AG10803 (cell line): ENCODE measurements around the gene LLGL2.
A peak's percentile ranks its signal among the peaks of the same experiment; 100 is the strongest.

Experiments
- DNase-seq: peaks from one replicate; pipeline ENCODE4 v3.0.0; 2010; ENCODE audit warnings: low read depth
- H3K4me3 ChIP-seq: 2 replicates; pipeline ENCODE4 v1.5.1; 2011; ENCODE audit warnings: mild to moderate bottlenecking, low read length, control low read depth
- CTCF ChIP-seq: conservative IDR thresholded peaks from 2 replicates; pipeline ENCODE4 v1.5.1; 2011; ENCODE audit warnings: mild to moderate bottlenecking, low read length, control low read depth, inconsistent platforms

LLGL2 gene

GRCh38 chr17:75513641-75514000 lies 11.9 kb upstream of the LLGL2 start:
- no peak for DNase-seq
- H3K4me3 ChIP-seq = peak overlapping the region; percentile 75; the same call in 1 of the 2 replicates
- no peak for TF ChIP-seq CTCF

- peak overlapping the region; percentile 75 for H3K4me3 ChIP-seq
- no peak for DNase-seq
- no peak for TF ChIP-seq CTCF
Measured at GRCh38 chr17:75514299-75514918, 11.1 kb upstream of the LLGL2 start.

- H3K4me3 ChIP-seq = peak overlapping the region; percentile 75
- peak; percentile 6 for DNase-seq
- no peak for TF ChIP-seq CTCF
Measured at GRCh38 chr17:75514919-75515495, 10.5 kb upstream of the LLGL2 start.

- TF ChIP-seq CTCF = peak; percentile 70
- DNase-seq = peak; percentile 85
- peak within 1 kb of the TSS; percentile 75 for H3K4me3 ChIP-seq
Measured at GRCh38 chr17:75515496-75516254, 9.8 kb upstream of the LLGL2 start, which contains the start of gene CASKIN2. TSS of gene CASKIN2 (minus strand) at chr17:75515537. CDS start at chr17:75513804, 1,733 bp downstream.

GRCh38 chr17:75516255-75516618 lies 9.3 kb upstream of the LLGL2 start, which contains the start of gene TSEN54:
TSS of gene TSEN54 (plus strand) at chr17:75516528. CDS start at chr17:75516561, 33 bp downstream.
- peak; percentile 83 for DNase-seq

GRCh38 chr17:75516619-75517296 lies 8.7 kb upstream of the LLGL2 start:
- H3K4me3 ChIP-seq = peak overlapping the region; percentile 69
- peak; percentile 16 for DNase-seq

More at GRCh38 chr17:75516255-75516618, 9.3 kb upstream of the LLGL2 start, which contains the start of gene TSEN54:
- no peak for TF ChIP-seq CTCF
- H3K4me3 ChIP-seq = peak within 1 kb of the TSS; percentile 75

More at GRCh38 chr17:75516619-75517296, 8.7 kb upstream of the LLGL2 start:
- TF ChIP-seq CTCF = no peak
